SU-DHL-6 (cell line): ENCODE results near the gene ZC3H12A.

Source experiments
- H2AFZ ChIP-seq: fragments of 200-600 bp; sonication (generic); 2 replicates; pipeline ENCODE4 v1.6.1; 2014; ENCODE audit warnings: low read depth, mild to moderate bottlenecking, moderate library complexity, mixed read lengths, antibody characterized with exemption, low read length; ENCODE audit not compliant: severe bottlenecking
- H3F3A ChIP-seq: fragments of 200-600 bp; shearing (Covaris generic); 2 replicates; pipeline ENCODE4 v1.6.0; 2016; ENCODE audit warnings: antibody characterized with exemption, mild to moderate bottlenecking; ENCODE audit not compliant: insufficient read depth
- H3K27ac ChIP-seq: fragments of 200-600 bp; sonication (generic); 2 replicates; pipeline ENCODE4 v1.5.1; 2016; ENCODE audit warnings: low read depth, mild to moderate bottlenecking, low read length, moderate library complexity, mixed read lengths
- H3K27me3 ChIP-seq: fragments of 200-600 bp; sonication (generic), shearing (Covaris generic); 2 replicates; pipeline ENCODE4 v1.6.0; 2014; ENCODE audit warnings: mild to moderate bottlenecking, low read length
- H3K36me3 ChIP-seq: fragments of 200-600 bp; sonication (generic); 2 replicates; pipeline ENCODE4 v1.6.1; 2014; ENCODE audit warnings: mild to moderate bottlenecking, low read length, mixed read lengths
- H3K4me2 ChIP-seq: fragments of 300-600, 200-600 bp; shearing (Covaris generic), sonication (generic); 2 replicates; pipeline ENCODE4 v1.6.0; 2014; ENCODE audit warnings: low read length, low read depth, mild to moderate bottlenecking; ENCODE audit not compliant: poor library complexity, severe bottlenecking
- H3K4me3 ChIP-seq: fragments of 200-600 bp; sonication (generic); 2 replicates; pipeline ENCODE4 v1.5.1; 2014; ENCODE audit warnings: antibody characterized with exemption, low read length, mild to moderate bottlenecking, mixed read lengths; ENCODE audit not compliant: insufficient read depth, poor library complexity, severe bottlenecking
- H3K79me2 ChIP-seq: fragments of 200-600 bp; sonication (generic); 2 replicates; pipeline ENCODE4 v1.6.1; 2014; ENCODE audit warnings: mild to moderate bottlenecking, low read length, moderate library complexity; ENCODE audit not compliant: insufficient read depth
- H3K9ac ChIP-seq: fragments of 200-600 bp; sonication (generic); 2 replicates; pipeline ENCODE4 v1.7.0; 2014; ENCODE audit warnings: mild to moderate bottlenecking, low read length
- H3K9me2 ChIP-seq: fragments of 200-600 bp; sonication (generic); replicated peaks from 2 replicates; pipeline ENCODE4 v1.6.1; 2014; ENCODE audit warnings: low read length; ENCODE audit not compliant: insufficient read depth
- H3K9me3 ChIP-seq: fragments of 200-600 bp; sonication (generic); 2 replicates; pipeline ENCODE4 v1.6.1; 2014; ENCODE audit warnings: low read length, mixed read lengths; ENCODE audit not compliant: insufficient read depth
- H4K20me1 ChIP-seq: fragments of 200-600 bp; sonication (generic); 2 replicates; pipeline ENCODE4 v1.6.1; 2014; ENCODE audit warnings: low read depth, mild to moderate bottlenecking, antibody characterized with exemption, low read length, moderate library complexity, mixed read lengths
- EZH2phosphoT487 ChIP-seq: fragments of 200-600 bp; sonication (generic), shearing (Covaris generic); conservative IDR thresholded peaks from 2 replicates; pipeline ENCODE4 v1.6.1; 2018; ENCODE audit warnings: mild to moderate bottlenecking, antibody characterized with exemption, low read length, moderate library complexity, mixed read lengths
- TF ChIP-seq, protein P1 (sequence below): fragments of 200-600 bp; sonication (generic); IDR thresholded peaks from one replicate; pipeline ENCODE4 v1.5.1; 2017; ENCODE audit warnings: antibody characterized with exemption, mild to moderate bottlenecking, low read length, moderate library complexity; ENCODE audit not compliant: insufficient read depth, poor library complexity, severe bottlenecking

Gene ZC3H12A

DNA sequence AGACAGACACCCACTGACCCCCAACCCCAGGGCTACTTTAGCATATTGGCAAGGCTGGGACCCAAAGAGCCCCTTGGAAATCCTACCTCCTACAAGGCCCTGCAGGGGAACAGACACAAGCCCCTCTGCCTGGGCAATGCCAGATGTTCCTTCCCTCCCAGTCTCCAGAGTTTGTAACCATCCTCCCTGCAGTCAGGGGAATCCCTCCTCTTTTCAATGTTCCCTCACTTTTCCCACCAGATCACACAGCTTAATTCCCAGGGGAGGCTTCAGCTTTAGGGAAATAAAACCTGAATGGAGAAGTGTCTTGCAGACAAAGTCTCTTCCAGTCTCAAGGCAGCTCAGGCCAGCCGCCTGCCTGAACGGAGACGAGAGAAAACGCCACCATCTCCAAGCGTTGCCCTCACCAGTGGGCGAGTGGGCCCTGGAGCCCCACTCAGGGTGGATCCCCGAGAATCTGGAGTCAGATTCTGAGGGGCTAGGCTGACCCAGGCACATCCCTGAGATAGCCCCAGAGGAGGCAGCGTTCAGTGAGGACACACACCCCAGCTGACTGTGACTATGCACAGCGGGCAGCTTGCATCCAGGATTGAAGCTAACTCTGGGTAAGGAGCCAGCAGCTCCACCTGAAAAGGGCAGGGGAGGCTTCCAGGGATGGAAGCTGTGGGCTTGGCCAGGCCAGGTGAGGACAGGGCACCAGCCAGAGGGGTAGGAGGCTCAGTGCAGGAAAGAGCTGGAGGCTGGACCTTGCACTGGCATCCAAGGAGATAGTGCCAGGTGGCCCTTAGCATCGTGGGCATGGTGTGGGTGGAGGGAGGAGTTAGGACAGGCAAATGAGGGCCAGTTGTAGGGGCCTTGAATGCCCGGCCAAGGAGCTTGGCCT lies 44.0 kb upstream of the ZC3H12A start:
- H3K27ac ChIP-seq: no peak overlapping the region
- no peaks in the 10 kb centered on the region for H3K9me2 ChIP-seq
- H2AFZ ChIP-seq: no peak overlapping the region
- no peaks in the 10 kb centered on the region for H3K79me2 ChIP-seq
- TF ChIP-seq, protein P1, sequence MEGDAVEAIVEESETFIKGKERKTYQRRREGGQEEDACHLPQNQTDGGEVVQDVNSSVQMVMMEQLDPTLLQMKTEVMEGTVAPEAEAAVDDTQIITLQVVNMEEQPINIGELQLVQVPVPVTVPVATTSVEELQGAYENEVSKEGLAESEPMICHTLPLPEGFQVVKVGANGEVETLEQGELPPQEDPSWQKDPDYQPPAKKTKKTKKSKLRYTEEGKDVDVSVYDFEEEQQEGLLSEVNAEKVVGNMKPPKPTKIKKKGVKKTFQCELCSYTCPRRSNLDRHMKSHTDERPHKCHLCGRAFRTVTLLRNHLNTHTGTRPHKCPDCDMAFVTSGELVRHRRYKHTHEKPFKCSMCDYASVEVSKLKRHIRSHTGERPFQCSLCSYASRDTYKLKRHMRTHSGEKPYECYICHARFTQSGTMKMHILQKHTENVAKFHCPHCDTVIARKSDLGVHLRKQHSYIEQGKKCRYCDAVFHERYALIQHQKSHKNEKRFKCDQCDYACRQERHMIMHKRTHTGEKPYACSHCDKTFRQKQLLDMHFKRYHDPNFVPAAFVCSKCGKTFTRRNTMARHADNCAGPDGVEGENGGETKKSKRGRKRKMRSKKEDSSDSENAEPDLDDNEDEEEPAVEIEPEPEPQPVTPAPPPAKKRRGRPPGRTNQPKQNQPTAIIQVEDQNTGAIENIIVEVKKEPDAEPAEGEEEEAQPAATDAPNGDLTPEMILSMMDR: no peak
- no peak for TF ChIP-seq EZH2phosphoT487
- H3F3A ChIP-seq: no peaks in the 10 kb centered on the region
- H3K27me3 ChIP-seq: no peaks in the 10 kb centered on the region
- H3K36me3 ChIP-seq: no peaks in the 10 kb centered on the region
- no peak overlapping the region for H3K4me3 ChIP-seq
- H3K4me2 ChIP-seq: no peak overlapping the region
- no peaks in the 10 kb centered on the region for H4K20me1 ChIP-seq
- no peaks in the 10 kb centered on the region for H3K9me3 ChIP-seq
- H3K9ac ChIP-seq: no peak overlapping the region

DNA sequence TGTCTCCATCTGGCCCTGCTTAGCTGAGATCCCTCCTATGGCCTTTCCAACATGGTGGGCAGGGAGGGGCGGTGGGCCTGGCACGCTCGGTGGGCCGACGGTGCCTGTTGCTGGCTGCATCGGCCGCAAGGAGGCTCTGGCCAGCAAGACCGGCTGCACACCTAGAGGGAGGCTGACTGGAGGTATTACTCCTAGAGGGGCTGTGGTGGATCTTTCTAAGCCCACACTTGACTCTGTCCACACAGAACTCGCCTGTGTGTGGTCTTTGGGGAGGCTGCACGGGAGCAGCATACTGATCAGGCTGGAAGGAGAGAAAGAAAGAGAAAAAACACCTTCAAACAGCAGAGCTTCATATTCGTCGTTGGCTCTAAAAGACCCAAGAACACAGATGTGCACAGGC lies 41.7 kb upstream of the ZC3H12A start:
- no peaks in the 10 kb centered on the region for H3K79me2 ChIP-seq
- H3K4me3 ChIP-seq: no peak overlapping the region
- H2AFZ ChIP-seq: no peak overlapping the region
- H3K9me2 ChIP-seq: no peaks in the 10 kb centered on the region
- H4K20me1 ChIP-seq: no peaks in the 10 kb centered on the region
- H3K36me3 ChIP-seq: no peaks in the 10 kb centered on the region
- TF ChIP-seq EZH2phosphoT487: no peak
- TF ChIP-seq, protein P1: no peak
- H3K27ac ChIP-seq: no peak overlapping the region
- H3F3A ChIP-seq: no peaks in the 10 kb centered on the region
- H3K27me3 ChIP-seq: no peaks in the 10 kb centered on the region
- no peak overlapping the region for H3K4me2 ChIP-seq
- H3K9ac ChIP-seq: no peak overlapping the region
- H3K9me3 ChIP-seq: no peaks in the 10 kb centered on the region

DNA sequence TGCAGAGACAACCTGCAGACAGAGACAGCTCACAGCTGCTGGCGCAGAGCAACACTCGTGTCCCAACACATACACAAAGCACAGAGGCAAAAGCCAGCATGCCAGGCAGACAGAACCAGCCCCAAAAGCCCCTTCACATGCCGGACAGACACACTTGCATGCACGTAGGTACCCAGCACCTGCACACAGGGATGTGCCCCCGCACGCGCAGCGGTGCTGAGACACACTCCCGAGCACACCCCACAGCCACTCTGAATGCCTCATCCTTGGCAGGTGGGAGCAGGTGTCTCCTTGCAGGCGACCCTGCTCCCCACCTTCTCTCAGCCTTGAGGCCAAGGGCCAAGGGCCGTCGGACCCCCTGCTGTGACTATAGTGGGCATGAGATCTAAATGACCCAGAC lies 41.2 kb upstream of the ZC3H12A start:
- H3K27ac ChIP-seq: no peak overlapping the region
- H3F3A ChIP-seq: no peaks in the 10 kb centered on the region
- H3K36me3 ChIP-seq: no peaks in the 10 kb centered on the region
- no peak for TF ChIP-seq EZH2phosphoT487
- TF ChIP-seq, protein P1: no peak
- H2AFZ ChIP-seq: no peak overlapping the region
- no peaks in the 10 kb centered on the region for H3K27me3 ChIP-seq
- no peak overlapping the region for H3K4me2 ChIP-seq
- H3K9ac ChIP-seq: no peak overlapping the region
- H3K9me3 ChIP-seq: no peaks in the 10 kb centered on the region
- no peaks in the 10 kb centered on the region for H3K79me2 ChIP-seq
- H3K9me2 ChIP-seq: no peaks in the 10 kb centered on the region
- H4K20me1 ChIP-seq: no peaks in the 10 kb centered on the region
- H3K4me3 ChIP-seq: no peak overlapping the region
